Amniotic epithelial cell (primary cell): ENCODE data around the gene GRID1.

ENCODE experiments used
- DNase-seq: peaks from one replicate; pipeline ENCODE4 v3.0.0-alpha.2; 2010; ENCODE audit warnings: low read depth

Gene GRID1

DNA sequence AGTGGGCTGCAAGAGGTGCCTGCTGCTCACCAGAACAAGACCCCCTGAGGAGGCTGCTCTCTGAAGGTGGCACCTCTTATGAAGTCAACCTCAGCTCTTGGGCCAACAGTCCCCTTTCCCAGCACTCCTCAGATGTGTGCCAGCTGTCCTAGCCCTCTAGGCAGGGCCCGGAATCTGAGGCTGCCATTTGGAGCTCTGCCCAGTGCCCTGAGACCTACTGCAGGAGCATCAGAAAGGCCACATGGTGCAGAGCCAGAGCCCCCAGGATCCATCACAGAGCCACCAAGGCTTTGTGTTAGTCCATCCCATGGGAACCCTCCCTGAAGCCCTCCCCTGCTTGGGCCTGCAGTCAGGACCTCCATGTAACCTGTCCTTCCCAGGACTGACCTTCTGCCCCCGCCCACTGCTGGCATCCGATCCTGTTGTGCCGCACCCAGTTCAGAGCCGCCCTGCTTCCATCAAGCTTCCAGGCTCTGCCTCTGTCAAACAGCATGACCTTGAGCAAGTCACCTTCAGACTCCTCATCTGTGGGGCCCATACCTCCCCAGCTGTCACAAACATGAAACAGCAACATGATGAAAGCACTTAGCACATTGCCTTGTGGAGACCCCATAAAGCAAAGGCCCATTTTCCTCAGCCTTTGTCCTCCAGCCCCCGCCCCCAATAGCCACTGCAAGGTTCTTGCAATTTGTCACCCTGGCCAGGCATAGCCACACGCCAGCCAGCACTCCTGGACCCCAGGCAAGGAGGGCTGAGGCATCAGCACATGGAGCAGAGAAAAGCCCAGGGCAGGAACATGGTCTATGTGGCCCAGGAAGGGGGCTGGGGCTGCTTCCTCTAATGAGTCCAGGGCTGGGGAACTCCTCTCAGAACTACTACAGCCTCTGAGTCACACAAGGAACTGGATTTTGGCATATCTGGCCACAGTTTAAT is 51.7 kb downstream of the GRID1 start:
- DNase-seq = no peak

DNA sequence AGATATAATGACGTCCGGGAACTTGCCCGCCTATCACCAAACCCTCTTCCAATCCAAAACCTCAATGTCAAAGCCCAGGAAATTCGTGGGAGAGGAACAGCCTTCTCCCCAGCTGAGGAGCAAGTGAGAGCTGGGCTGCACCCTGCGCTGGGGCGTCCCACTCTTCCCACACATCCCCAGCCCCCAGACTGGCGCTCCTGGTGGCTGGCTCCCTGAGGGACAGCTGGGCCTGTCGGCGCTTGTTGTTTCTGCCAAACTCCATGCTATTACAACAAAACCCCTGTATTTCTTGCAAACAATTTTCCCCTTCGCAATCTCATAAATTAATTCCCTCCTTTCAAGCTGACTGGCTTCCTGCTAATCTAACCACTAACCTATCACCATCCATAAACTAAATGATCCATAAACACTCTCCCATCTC is 53.0 kb downstream of the GRID1 start:
- no peak for DNase-seq

DNA sequence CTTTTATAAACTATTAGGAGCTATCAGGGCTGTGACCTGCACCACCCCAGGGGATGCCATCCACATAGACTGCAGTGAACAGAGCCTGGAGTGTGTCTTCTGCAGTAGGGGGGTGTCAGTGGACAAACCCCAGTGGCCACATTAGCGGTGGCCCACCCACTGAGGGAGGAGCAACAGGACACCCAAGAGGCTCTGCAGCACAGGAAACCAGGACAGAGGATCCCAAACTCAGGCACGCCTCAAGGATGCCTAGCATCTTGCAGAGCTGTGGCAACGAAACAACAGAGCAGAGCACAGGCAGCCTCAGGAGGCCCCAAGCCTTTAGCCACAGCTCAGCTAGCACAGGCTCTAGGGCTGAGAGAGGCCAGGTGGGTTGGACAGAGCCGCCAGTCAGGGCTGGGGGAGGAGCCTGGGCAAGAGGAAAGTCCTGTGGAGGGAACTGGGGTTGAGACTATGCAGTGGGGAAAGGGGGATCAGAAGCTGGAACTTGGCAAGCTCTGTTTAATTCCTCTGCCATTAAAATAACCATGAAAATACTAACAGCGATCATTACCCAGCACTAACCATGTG is 53.8 kb downstream of the GRID1 start:
- no peak for DNase-seq

DNA sequence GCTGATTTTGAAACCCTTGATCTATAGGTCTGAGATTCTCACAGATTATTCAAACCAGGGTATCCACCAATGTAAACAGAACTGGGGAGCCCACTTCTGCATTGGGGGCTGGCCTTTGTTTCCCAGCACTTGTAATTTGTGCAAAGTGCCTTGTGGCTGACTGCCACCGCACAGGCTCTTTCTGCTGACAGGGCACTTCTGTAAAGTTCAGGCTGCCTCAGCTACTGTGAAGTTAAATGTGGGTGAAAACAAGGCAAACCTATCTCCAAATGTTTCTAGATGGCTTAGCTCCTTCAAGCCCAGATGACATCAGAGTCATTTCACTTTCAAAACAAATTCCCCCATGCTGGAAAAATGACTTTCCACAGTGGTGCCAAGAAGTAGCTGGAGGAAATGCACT is 54.7 kb downstream of the GRID1 start:
- no peak for DNase-seq

DNA sequence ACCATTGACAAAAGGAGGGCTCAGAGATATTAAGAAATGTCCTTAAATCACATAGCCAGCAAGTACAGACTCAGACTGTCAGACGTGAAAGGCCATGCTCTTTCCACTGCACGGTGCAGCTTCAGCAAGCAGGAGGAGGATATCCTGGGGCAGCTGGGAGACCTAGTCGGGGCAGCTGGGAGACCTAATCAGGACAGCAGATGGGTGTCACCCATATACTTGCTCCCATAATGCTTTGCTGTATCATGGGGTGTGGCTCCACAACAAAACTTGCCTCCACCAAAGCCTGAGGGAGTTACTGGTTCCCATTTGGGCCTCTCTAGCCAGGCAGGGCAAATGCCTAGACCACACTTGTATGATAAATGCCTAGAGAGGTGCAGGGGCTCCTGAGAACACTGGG is 55.4 kb downstream of the GRID1 start:
- no peak for DNase-seq

DNA sequence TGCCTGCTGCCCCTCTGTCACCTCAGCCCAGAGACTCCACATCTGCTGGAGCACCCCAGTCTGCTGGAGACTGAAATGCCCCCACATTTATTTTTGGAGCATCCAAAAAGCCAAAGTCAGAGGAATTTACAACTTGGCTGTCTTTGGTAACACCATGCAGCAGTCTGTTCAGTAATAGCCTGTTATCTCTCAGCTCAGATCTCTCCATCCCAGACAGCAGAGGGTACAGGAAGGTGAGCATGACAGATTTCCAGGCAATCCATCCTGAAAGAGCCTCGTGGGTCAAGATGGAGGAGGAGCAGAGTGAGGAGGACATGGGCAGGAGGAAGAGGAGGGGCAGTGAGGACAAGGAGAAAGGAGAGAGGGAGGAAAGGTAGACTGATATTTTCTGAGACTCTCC is 55.9 kb downstream of the GRID1 start:
- DNase-seq = no peak

DNA sequence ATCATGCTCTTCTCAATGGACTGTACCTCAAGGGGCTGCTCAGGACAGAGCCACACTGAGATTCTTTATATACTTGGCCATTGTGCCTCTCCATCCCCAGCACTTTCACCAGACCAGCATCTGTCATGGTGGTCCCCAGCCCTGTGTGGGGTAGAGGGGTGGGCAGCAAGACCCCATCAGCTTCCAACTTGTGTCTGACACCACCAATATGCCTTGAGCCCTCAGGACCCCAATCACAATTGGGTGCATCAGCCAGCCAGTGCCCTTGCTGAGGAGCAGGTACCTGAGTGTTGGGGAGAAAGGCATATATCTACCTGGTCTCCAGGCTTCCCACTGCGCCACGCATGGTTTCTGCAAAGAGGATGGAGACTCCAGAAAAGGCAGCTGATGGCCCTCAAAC is 56.3 kb downstream of the GRID1 start:
- DNase-seq = no peak

DNA sequence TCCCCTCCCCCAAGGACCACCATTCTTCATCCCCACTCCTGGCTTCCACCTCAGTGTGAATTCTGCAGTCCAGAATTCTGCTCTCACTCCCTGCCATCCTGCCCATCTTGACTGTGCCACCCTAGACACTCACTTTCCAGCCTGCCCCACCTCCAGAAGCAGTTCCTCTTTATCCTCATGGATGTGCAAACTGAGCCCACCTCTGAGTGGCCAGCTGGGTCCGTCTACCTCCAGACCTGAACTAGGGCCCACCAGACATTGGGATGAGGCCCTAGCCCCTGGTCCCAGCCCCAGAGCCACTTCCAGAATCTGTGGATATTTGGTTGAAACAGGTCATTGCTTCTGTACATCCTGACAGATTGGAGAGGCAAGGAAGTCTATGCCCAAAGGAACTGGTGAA is 58.5 kb downstream of the GRID1 start:
- DNase-seq = no peak

DNA sequence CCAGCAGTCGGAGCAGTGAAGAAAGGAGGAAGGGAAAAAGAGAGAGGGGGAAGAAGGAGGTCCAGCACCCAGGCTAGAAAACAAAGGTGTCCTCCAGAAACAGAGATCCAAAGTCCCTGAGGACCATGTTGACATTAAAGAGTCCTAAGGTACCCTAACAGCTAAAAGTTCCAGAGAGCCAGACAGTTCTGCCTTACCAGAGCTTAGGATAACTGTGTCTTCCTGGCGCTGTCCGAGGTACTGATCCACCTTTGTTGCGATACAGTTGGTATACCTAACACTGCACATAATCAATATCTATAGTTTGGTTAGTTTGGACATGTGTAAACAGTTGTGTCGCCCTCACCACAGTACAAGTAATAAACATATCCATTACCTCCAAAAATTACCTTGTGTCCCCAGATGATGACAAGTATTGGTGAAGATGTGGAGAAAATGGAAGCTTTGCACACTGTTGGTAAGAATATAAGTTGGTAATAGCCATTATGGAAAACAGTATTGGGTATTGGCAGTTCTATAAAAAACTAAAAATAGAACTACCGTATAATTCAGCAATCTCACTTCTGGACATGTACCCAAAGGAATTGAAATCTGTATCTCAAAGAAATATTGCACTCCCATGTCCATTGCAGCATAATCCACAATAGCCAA is 59.8 kb downstream of the GRID1 start:
- DNase-seq = no peak

DNA sequence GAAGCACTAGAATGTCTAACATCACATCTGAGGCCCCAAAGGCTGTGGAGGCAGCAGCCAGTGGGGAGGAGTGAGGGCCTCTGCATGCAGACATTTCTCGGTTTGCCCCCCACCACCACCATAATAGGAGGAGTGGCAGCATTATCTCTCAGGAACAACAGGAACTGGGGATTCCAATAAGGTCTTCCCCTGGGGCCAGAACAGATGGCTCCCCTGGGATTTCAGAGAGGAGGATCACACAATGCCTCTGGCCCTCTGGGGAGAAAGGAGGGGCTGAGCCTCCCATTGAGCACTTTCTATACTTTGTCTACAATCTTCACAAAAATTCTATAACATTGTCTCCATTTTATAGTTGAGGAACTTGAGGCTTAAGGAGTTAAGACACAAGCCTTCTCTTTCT is 61.1 kb downstream of the GRID1 start:
- DNase-seq = no peak

DNA sequence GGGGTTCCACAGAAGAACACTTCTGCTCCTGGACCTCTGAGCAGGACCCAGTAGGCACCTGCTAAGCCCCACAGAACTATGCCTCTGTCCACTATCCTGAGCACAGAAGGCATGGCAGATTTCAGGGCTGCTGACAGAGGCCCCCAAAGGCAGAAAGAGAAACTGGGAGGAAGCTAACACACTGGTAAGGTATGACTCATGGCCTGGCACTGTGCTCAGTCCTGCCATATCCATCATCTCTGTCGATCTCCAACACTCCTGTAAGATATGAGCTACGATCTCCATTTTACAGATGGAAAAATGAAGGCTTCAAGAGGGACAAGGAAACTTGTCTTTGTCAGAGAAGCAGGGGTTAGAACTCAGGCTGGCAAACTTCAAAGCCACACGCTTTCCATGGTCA is 62.2 kb downstream of the GRID1 start:
- no peak for DNase-seq

DNA sequence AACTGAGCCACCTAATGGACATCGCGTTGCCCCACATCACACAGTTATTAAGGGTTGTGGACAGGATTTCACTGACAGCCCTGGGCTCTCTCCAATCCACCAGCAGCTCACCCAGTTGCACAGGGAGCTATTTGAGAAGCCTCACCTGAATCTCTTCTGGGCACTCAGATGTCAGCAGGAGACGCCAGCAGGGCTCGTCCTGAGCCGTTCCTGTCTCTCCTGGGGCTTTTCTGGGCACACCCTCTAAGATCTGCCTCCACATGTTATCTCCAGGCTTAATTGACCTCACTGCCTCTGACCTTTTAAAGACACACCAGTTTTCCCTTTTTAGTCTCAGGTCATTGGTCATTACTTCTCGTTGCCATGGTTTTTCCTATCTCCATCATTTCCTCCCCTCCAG is 63.0 kb downstream of the GRID1 start:
- DNase-seq = no peak

DNA sequence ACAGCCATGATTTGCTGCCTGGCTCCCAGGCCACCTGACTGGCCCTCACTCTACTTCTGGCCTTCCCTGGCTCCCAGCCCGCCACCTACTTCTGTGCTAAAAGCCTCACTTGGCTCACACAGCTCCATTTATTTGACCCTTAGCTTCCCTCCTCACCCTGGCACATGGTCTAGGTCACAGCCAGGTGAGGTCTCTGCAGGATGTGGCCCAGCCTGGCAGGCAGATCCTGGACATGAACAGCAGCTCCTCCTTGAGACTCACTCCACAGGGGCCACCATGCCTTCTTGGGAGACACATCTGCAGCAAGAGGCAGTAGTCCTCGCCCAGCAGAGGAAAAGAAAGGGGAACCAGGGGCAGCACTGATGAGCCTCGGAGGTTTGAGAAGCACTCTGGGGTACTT is 64.6 kb downstream of the GRID1 start:
- no peak for DNase-seq

DNA sequence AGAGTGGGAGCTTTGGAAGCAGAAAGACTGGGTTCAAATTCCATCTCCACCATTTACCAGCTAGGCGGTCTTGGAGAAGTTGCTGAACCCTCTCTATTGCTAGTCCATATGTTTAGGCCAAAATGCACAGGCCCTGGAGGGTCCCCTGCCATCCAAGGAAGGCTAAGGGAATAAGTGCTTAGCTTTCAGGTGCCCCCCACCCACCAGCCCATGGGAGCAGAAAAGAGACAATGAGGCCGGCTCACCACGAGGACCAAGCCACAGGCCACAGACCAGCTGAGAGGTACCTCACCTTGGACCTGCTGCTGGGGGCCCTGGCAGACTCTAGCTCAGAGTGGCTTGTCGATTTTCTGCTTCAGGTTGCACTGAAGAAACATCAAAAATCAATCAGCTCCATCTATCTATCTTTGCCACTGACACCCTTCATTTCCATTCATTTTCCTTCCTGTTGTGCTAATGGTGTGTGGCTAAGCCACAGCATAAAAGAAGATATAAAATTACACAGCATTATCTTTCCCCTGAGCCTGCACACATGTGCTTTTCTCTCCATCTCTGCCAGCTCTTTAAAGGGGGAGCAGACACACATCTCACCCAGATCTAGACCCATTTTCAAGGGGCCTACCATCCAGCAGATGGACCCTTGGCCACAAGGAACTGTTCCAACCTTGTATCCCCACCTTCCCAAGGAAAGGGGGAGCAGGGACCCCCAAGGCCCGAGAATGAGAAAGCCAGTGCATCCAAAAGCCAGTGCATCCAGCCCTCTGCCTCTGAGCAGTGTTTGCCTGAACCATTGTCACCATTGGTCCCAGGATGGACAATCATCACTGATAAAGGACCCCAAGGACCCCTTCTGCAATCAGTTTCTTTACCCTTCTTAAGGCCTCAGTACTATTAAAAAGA is 65.4 kb downstream of the GRID1 start:
- DNase-seq = no peak

DNA sequence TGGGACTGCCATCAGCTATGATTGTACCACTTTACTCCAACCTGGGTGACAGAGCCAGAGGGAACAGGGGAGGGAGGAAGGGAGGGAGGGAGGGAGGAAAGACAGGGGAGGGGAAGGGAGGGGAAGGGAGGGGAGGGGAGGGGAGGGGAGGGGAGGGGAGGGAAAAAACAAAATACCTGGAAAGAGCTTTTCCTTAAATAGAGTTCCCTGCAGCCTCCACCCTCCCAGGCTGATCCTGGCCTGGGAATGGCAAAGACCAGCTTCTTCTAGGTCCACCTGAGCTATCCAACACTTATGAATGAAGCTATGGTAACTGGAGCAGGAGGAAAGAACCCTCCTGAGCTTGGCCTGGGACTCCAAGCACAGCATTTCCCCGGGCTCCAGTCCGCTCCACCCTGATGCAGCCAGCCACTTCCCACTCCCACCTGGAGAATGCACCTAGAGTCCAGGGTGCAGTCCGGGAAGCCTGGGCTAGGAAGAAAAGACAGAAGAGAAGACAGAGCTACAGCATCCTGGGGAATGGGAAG is 66.1 kb downstream of the GRID1 start:
- DNase-seq = no peak

DNA sequence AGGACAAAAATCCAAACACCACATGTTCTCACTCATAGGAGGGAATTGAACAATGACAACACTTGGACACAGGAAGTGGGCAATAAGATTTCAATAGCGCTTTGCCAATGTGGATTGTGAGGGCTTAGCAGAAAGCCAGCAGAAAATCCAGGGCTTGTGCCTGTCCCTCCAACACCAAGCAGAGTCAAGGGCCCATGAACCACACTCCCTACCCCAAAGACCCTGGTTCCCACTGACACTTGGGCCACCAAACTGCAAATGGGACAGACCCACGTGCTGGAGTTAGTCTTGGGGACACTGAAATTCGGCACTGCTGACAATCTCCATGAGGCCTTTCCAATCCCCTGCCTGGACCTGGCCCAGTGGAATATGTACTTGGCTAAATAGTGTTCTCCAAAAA is 67.0 kb downstream of the GRID1 start:
- DNase-seq = no peak

DNA sequence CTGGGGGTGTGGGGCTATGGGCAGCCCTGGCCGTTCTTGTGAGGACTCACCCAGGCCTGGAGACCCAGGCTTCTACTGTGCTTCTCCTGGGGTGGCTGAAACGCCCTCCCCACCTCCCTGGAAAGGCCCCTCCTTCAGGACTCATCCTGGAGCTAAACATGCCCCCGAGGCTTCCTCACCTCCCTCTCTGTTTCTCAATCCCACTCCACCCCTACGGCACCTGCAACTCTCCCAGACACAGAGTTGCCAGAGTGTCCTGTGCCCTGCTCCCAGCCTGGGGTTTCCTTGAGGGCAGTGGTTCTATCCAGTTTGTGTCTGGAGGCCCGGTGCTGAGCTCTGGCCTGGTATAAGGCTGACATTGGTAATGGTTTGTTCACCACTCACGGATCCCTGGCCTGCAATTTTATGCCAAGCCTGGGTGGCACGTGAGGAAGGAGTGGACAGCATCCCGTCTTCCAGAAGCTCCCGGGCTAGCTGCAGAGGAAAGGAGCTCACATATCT is 68.0 kb downstream of the GRID1 start:
- no peak for DNase-seq

DNA sequence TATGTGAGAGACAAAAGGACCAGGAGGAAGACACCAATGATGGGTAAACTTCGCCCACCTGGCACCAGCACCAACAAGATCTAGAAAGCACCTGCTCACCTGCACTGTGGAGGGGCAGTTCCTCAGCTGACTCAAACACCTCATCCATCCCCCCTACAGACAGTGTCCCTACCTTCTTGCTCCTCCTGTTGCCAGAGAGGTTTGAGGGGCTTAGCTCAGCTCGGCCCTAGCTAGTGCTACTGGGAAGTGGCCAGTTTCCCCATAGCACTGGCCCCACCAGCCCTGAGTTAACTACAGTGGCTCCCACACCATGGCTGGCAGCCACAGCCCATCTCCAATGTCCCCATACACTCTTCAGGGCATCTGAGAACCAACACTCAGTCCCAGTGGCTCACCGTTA is 70.8 kb downstream of the GRID1 start:
- DNase-seq = no peak

DNA sequence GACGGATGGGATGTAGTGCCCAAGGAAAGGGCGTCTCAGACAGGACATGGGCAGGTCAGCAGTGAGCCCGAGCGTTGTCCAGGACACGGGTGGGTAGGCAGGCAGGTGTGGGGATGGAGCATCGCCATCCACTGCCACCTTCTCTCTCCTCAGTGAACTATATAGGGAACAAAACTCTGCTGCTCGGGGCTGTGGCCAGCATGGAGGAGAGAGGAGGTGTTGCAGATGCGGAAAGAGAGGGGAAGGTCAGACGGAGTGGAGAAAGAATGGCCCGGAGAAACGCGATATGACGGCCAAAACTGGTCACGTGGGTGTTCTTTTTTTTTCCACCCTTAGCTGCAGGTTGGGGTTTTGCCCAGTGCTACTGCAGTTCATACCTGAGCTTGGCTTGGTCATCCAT is 71.2 kb downstream of the GRID1 start:
- DNase-seq = no peak

DNA sequence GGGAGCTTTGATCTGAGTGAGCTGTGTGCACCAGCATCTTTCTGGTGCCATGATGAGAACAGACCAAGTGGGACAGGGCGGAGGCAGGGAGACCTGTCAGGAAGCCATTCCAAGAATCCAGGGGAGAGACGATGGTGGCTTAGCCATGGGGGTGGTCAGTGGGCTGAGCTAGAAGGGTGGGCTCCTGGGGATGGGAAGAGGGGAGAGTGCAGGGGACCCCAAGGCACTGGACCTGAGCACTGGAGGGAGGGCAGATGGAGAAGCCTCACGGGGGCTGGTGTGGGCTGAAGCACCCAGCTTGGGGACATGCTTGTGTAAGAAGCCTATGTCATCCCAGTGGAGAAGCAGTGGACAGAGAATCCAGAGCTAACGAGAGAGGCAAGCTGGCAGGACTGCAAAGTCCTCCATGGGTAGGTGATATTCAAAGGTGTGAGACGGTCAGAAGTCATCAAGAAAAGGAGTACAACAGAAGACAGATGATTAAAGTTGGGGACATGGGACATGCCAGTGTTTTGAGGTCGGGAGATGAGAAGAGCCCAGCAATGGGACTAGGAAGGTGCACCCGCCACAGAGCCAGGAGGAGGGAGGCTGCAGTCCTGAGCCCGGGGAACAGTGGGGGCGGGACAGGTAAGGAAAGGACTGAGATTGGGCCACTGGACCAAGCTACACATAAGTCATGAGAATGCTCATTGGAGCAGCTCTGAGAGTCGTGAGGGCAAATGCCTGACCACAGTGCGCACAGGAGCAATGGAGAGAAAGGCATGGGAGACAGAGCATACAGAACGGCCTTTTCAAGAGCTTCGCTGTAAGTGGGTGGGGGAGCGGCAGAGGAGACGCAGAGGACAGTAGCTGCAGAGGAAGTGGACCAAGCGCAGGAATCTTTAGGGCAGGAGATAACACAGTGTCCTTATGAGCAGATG is 72.0 kb downstream of the GRID1 start:
- DNase-seq = no peak

DNA sequence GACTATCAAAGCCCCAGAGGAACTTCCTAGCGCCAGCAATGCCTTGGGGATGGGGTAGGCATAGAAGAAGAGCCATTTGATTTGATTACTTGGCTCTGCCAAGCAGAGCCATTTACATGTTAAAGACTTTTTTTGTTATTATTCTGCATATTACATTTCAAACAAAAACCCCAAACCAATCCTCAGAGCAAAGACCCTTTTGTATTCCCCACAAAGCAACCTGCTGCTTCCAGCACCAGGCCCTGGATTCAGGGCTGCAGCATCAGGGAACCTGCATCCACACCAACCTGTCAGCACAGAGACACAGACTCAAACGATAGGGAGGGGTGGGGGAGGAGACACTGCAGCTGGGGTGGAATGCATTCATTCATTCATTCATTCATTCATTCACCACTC is 73.2 kb downstream of the GRID1 start:
- DNase-seq = no peak
